ENCODE measurements around the gene TUBA1B.
"Not testable (repeated sequence)": the region's sequence is repeated elsewhere in the genome, so short reads cannot be mapped to it uniquely, and the experiment has no call there.

The TUBA1B gene

DNA sequence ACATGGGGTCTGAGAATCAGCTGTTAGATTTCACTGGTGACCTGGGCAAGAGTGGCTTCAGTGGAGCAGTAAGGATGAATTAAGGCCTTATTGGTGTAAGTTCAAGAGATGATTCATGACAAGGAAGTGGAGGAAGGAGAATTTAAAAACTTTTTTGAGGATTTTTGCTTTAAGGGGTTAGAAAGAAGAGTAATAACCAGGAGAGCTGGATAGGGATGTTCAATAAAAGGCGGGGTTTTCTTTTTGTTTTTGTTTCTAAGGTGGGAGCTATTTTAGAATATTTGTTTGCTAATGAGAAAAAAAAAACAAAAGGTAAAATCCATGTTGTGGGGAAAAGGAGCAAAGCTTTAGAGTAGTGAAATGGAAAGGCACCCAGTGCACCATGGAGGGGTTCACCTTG is 15.2 kb upstream of the TUBA1B start:
- no peak for DNase-seq (ENCODE audit: insufficient read length, low spot score)
- FAIRE-seq, result no peak

DNA sequence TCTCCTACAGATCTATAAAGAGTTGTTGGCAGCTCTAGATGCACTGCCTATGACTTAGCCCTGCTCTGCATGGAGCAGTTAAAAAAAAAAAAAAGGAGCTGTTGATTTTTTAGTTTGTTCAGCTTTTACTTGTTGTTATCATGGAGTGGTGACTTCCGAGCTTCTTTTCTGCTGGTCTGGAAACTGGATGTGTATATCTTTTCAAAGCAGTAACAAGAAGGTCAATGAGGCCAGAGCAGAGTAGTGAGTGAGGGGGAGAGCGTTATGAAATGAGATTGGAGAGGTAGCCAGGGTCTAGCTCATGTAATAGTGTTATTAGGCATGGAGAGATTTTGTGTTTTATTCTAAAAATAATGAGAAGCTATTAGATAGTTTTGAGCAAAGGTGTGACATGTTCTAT is 13.2 kb upstream of the TUBA1B start:
- DNase-seq (ENCODE audit: insufficient read length, low spot score) (no peak), FAIRE-seq (no peak)
- TF ChIP-seq PAX5 (IDR thresholded peaks at IDR 0.05; ENCODE audit: insufficient read depth, low read length, severe bottlenecking), result no peak
- TF ChIP-seq POLR2AphosphoS5 (IDR thresholded peaks at IDR 0.05; ENCODE audit: low read depth, low read length), result no peak
- no peak for TF ChIP-seq POU2F2 (IDR thresholded peaks at IDR 0.05; ENCODE audit: low read depth, low read length)
- no peak for TF ChIP-seq TAF1 (IDR thresholded peaks at IDR 0.05; ENCODE audit: low read depth, low read length)
- no peak for TF ChIP-seq POLR2A (IDR thresholded peaks at IDR 0.05; ENCODE audit: low read depth, low read length)
- TF ChIP-seq SPI1 (IDR thresholded peaks at IDR 0.05; ENCODE audit: low read depth, low read length), result no peak

More for the DNA sequence above, 15.2 kb upstream of the TUBA1B start:
- no peak for TF ChIP-seq SPI1 (IDR thresholded peaks at IDR 0.05; ENCODE audit: low read depth, low read length)
- TF ChIP-seq POLR2A (IDR thresholded peaks at IDR 0.05; ENCODE audit: low read depth, low read length), result no peak
- no peak for TF ChIP-seq PAX5 (IDR thresholded peaks at IDR 0.05; ENCODE audit: insufficient read depth, low read length, severe bottlenecking)
- TF ChIP-seq POU2F2 (IDR thresholded peaks at IDR 0.05; ENCODE audit: low read depth, low read length), result no peak
- TF ChIP-seq POLR2AphosphoS5 (IDR thresholded peaks at IDR 0.05; ENCODE audit: low read depth, low read length), result no peak
- no peak for TF ChIP-seq TAF1 (IDR thresholded peaks at IDR 0.05; ENCODE audit: low read depth, low read length)

DNA sequence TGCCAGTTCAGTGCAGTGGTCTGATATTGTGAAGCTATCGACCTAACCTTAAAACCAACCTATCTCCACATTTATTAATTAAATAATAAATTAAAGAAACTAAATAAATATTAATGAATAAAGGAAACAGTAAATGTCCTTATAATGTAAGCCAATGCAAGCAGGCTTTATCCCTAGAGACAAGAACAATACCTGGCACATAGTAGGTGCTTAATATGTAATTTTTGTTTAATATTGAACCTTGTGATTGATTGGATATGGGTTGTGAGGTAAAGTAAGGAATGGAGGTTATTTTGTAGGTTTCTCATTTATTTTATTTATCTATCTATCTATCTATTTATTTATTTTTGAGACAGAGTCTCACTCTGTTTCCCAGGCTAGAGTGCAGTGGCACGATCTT is 7.8 kb upstream of the TUBA1B start:
- DNase-seq (ENCODE audit: insufficient read length, low spot score) (no peak), FAIRE-seq (no peak)
- TF ChIP-seq POLR2AphosphoS5 (IDR thresholded peaks at IDR 0.05; ENCODE audit: low read depth, low read length) (no peak), POU2F2 (IDR thresholded peaks at IDR 0.05; ENCODE audit: low read depth, low read length) (no peak), POLR2A (IDR thresholded peaks at IDR 0.05; ENCODE audit: low read depth, low read length) (no peak), TAF1 (IDR thresholded peaks at IDR 0.05; ENCODE audit: low read depth, low read length) (no peak), SPI1 (IDR thresholded peaks at IDR 0.05; ENCODE audit: low read depth, low read length) (no peak), PAX5 (IDR thresholded peaks at IDR 0.05; ENCODE audit: insufficient read depth, low read length, severe bottlenecking) (no peak)

DNA sequence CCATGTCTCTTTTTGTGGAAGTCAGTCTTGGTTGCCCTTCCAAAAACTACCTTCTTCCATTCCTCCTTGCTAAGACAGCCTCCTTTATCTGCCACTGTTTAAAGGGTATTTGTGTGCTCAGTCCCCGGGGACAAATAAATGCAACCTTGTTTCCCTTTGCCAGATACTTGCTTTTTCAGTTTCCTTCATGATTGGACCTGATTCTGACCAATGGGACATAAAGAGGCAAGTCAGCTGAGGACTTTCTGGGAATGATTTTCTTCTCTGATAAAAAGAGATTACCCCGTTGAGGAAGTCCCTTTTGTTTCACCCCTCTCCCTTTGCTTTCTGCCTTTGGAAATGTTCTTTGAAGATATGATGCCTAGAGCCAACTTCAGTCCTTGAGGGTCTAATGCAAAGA is 7.4 kb upstream of the TUBA1B start:
- TF ChIP-seq POLR2A (IDR thresholded peaks at IDR 0.05; ENCODE audit: low read depth, low read length), result no peak
- no peak for TF ChIP-seq POLR2AphosphoS5 (IDR thresholded peaks at IDR 0.05; ENCODE audit: low read depth, low read length)
- no peak for TF ChIP-seq PAX5 (IDR thresholded peaks at IDR 0.05; ENCODE audit: insufficient read depth, low read length, severe bottlenecking)
- TF ChIP-seq POU2F2 (IDR thresholded peaks at IDR 0.05; ENCODE audit: low read depth, low read length), result no peak
- no peak for TF ChIP-seq SPI1 (IDR thresholded peaks at IDR 0.05; ENCODE audit: low read depth, low read length)
- TF ChIP-seq TAF1 (IDR thresholded peaks at IDR 0.05; ENCODE audit: low read depth, low read length), result no peak
- DNase-seq (ENCODE audit: insufficient read length, low spot score) (no peak), FAIRE-seq (no peak)

DNA sequence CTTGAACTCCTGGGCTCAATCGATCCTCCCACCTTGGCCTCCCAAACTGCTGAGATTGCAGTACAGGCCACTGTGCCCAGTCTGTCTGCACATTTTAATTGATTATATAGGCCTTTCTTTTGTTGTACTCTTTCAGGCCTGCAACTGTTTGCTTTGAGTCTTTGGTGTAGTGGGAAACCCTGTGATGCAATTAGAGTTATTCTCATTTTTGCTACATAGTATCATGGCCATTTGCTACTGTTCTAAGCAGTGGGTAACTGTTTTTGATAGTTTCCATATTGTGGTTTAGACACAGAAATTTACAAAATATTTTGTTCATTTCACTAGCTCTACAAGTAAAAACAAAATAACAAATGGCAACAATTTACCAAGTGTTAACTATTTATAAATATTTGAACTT is 6.3 kb upstream of the TUBA1B start:
- TF ChIP-seq POU2F2 (IDR thresholded peaks at IDR 0.05; ENCODE audit: low read depth, low read length), result no peak
- no peak for TF ChIP-seq SPI1 (IDR thresholded peaks at IDR 0.05; ENCODE audit: low read depth, low read length)
- TF ChIP-seq TAF1 (IDR thresholded peaks at IDR 0.05; ENCODE audit: low read depth, low read length), result no peak
- TF ChIP-seq POLR2A (IDR thresholded peaks at IDR 0.05; ENCODE audit: low read depth, low read length), result no peak
- no peak for TF ChIP-seq POLR2AphosphoS5 (IDR thresholded peaks at IDR 0.05; ENCODE audit: low read depth, low read length)
- TF ChIP-seq PAX5 (IDR thresholded peaks at IDR 0.05; ENCODE audit: insufficient read depth, low read length, severe bottlenecking), result no peak
- DNase-seq (ENCODE audit: insufficient read length, low spot score) (no peak), FAIRE-seq (peak; percentile 9)

DNA sequence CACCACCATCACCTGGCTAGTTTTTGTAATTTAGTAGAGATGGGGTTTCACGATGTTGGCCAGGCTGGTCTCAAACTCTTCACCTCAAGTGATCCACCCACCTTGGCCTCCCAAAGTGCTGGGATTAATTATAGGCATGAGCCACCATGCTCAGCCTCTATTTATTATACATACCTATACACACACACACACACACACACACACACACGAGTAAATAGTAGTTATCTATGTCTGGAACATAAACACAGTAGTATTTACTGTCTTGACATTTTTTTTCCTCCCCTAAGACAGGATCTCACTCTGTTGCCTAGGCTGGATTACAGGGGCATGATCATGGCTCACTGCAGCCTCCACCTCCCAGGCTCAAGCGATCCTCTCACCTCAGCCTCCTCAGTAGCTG is 5.8 kb upstream of the TUBA1B start:
- DNase-seq (ENCODE audit: insufficient read length, low spot score), result not testable (repeated sequence)
- FAIRE-seq, result peak; percentile 71

DNA sequence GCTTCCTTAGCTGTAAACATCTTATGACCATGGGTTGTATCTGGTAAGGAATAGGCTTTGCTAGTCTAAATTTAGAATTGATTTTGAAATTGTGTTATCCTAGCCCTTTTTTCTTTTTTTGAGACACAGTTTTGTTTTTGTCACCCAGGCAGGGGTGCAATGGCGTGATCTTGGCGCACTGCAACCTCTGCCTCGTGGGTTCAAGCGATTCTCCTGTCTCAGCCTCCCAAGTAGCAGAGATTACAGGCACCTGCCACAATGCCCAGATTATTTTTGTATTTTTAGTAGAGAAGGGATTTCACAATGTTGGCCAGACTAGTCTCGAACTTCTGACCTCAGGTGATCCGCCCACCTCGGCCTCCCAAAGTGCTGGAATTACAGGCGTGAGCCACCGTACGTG is 2.4 kb upstream of the TUBA1B start:
- FAIRE-seq (no peak), DNase-seq (ENCODE audit: insufficient read length, low spot score) (no peak)
- TF ChIP-seq POLR2AphosphoS5 (IDR thresholded peaks at IDR 0.05; ENCODE audit: low read depth, low read length) (no peak), TAF1 (IDR thresholded peaks at IDR 0.05; ENCODE audit: low read depth, low read length) (no peak), POU2F2 (IDR thresholded peaks at IDR 0.05; ENCODE audit: low read depth, low read length) (no peak), PAX5 (IDR thresholded peaks at IDR 0.05; ENCODE audit: insufficient read depth, low read length, severe bottlenecking) (no peak), POLR2A (IDR thresholded peaks at IDR 0.05; ENCODE audit: low read depth, low read length) (no peak), SPI1 (IDR thresholded peaks at IDR 0.05; ENCODE audit: low read depth, low read length) (no peak)

DNA sequence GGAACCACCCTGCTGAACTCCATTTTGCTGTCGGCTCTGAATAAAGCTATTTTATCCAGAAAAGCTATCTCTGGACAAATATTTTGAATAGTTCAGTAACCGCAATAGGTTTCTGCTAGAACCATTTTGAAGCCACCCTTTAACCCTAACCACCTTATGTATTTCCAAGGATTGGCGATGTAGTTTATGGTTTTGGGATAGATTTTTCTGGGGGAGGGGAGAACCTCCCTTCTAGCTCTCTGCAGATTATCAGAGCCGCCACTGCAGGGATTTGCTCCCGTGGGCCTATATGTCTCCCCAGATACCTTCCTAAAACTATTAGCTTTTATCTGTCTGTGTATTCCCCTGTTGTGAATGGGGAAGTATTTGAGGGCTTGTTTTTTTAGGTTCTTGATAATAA is 1.8 kb upstream of the TUBA1B start:
- DNase-seq (ENCODE audit: insufficient read length, low spot score) (no peak), FAIRE-seq (no peak)
- TF ChIP-seq PAX5 (IDR thresholded peaks at IDR 0.05; ENCODE audit: insufficient read depth, low read length, severe bottlenecking), result no peak
- no peak for TF ChIP-seq POU2F2 (IDR thresholded peaks at IDR 0.05; ENCODE audit: low read depth, low read length)
- no peak for TF ChIP-seq POLR2AphosphoS5 (IDR thresholded peaks at IDR 0.05; ENCODE audit: low read depth, low read length)
- TF ChIP-seq POLR2A (IDR thresholded peaks at IDR 0.05; ENCODE audit: low read depth, low read length), result no peak
- TF ChIP-seq SPI1 (IDR thresholded peaks at IDR 0.05; ENCODE audit: low read depth, low read length), result no peak
- no peak for TF ChIP-seq TAF1 (IDR thresholded peaks at IDR 0.05; ENCODE audit: low read depth, low read length)

DNA sequence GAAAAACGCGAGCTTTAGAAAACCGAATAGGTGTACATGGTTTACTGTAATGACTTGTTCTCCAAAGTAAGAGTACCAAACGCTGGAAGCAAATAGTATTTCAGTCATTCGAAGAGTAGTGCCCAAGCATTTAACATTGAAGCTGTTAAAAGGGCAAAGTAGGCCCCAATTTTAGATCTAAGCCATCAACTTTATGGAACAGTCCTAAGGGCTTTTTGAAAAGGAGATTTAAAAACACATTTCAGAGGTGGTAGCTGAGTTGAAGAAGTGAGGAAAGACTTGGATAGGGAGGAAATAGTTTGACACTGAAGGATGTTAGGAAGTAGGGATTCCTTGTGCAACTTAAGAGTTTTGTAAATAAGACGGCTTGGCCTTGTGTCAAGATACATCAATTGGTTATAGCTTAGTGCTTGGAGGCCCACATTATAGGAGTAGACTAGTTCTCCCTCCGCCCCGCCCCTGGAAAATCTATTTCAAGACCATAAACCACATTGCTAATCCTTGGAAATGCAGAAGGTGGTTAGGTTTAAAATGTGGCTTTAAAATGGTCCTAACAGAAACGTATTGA is 783 bp upstream of the TUBA1B start:
- DNase-seq (ENCODE audit: insufficient read length, low spot score), result no peak
- TF ChIP-seq SPI1 (IDR thresholded peaks at IDR 0.05; ENCODE audit: low read depth, low read length), result no peak
- TF ChIP-seq POU2F2 (IDR thresholded peaks at IDR 0.05; ENCODE audit: low read depth, low read length), result no peak
- TF ChIP-seq TAF1 (IDR thresholded peaks at IDR 0.05; ENCODE audit: low read depth, low read length), result no peak
- TF ChIP-seq PAX5 (IDR thresholded peaks at IDR 0.05; ENCODE audit: insufficient read depth, low read length, severe bottlenecking), result no peak
- TF ChIP-seq POLR2A (IDR thresholded peaks at IDR 0.05; ENCODE audit: low read depth, low read length), result no peak
- TF ChIP-seq POLR2AphosphoS5 (IDR thresholded peaks at IDR 0.05; ENCODE audit: low read depth, low read length), result no peak
- FAIRE-seq, result no peak
